Stimulated activated CD8-positive, alpha-beta memory T cell treated with anti-CD3 and anti-CD28 coated beads, Interleukin-12 subunit alpha, Interleukin-12 subunit beta, amount 100 ng/mL, for 1 hour (primary cell): ENCODE data around the gene FAM186B.

Experiments
- DNase-seq: peaks from one replicate; pipeline ENCODE4 v3.0.0-alpha.2; 2020; ENCODE audit warnings: low read depth

Gene FAM186B

DNA sequence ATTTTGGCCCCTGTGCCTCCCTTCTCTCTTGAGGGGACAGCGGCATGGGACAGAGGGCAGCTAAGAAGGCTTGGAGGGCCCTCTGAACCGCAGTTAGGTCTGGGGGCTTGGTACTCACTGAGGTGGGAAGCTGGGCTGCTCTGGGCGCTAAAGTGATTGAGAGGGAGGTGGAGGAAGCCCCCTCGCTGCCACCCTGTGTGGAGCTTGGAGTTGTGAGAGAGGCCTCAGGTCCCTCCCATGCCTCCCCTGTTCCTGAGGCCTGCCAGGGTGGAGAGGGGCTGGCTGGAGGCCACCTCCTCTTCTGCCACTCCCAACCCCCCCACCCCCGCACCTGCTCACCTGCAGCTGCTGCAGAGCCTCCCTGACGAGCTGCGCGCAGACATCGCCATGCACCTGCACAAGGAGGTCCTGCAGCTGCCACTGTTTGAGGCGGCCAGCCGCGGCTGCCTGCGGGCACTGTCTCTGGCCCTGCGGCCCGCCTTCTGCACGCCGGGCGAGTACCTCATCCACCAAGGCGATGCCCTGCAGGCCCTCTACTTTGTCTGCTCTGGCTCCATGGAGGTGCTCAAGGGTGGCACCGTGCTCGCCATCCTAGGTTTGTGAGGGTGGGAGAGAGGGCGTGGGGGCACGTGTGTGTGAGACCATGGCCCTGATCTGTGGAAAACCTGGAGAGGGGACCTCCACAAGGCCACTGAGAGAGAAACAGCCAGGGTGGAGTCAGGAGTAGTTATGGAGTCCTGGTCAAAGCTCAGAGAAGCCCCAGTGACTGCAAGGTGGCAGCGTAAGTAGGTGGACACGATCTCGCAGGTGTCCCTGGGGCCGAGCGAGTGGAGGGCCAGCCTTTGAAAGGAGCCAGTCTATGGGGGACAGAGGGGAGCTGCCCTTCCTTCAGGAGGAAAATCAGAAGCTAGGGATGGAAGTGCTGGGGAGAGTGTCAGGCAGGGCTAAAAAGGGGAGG lies 55.4 kb downstream of the FAM186B start:
- DNase-seq = no peak

DNA sequence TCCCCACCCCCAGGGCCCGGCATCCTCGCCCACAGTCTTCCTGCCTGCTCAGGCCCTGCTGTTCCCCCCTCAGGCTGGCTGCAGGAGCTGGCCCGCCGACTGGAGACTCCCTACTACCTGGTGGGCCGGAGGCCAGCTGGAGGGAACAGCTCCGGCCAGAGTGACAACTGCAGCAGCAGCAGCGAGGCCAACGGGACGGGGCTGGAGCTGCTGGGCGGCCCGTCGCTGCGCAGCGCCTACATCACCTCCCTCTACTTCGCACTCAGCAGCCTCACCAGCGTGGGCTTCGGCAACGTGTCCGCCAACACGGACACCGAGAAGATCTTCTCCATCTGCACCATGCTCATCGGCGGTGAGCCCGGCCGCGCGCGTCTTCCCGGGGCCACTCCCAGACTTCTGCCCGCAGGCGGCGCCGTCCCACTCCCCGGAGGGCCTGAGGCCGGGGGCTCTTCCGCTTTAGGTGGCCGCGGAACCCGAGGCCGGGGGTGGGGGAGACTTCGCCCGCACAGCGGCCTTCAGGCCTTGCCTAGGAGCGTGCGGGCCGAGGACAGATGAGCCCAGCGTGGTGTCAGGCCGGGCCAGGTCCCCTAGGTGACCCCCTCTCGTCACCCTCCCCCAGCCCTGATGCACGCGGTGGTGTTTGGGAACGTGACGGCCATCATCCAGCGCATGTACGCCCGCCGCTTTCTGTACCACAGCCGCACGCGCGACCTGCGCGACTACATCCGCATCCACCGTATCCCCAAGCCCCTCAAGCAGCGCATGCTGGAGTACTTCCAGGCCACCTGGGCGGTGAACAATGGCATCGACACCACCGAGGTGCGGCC lies 56.4 kb downstream of the FAM186B start:
- DNase-seq = no peak

DNA sequence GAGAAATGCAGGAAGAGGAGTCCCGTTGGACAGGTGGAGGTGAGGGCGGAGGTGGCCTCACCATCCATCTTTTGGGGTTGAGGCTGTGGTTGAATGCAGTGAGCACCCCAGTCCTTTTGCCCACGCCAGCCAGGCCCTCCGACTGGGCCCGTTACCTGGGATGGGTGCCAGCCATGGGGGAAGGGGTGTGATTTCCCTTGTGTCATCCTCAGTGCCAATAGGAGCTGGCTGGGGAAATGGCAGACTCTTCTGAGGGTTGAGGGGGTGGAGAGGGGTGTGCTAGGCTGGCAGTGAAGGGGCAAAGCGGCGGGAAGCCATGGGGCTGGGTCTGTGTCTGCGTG lies 57.0 kb downstream of the FAM186B start:
- DNase-seq = no peak

GRCh38 chr12:49547090-49547690 lies 58.2 kb downstream of the FAM186B start:
- no peak for DNase-seq

DNA sequence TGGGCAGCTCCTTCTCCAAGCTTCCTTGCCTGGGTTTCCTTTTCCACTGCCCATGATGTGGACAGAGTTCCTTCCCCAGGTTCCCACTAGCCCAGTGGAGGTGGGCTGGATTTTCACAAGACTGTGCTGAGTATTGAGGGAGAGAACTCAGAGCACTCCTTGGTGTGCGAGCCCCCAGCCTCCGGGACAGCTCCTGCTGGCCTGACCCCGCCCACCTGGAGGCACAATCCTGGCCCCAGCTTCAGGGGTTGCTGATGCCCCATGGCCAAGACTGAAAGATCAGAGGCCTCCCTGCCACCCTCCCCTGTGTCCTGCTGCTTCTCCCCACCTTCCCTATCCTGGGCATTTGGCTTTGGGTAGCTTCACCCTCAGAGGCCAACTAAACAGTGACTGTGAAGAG lies 59.0 kb downstream of the FAM186B start:
- no peak for DNase-seq

- no peak for DNase-seq
Observed at GRCh38 chr12:49545815-49546214, 59.6 kb downstream of the FAM186B start.

- no peak for DNase-seq
Observed at GRCh38 chr12:49543914-49544815, 61.3 kb downstream of the FAM186B start.

DNA sequence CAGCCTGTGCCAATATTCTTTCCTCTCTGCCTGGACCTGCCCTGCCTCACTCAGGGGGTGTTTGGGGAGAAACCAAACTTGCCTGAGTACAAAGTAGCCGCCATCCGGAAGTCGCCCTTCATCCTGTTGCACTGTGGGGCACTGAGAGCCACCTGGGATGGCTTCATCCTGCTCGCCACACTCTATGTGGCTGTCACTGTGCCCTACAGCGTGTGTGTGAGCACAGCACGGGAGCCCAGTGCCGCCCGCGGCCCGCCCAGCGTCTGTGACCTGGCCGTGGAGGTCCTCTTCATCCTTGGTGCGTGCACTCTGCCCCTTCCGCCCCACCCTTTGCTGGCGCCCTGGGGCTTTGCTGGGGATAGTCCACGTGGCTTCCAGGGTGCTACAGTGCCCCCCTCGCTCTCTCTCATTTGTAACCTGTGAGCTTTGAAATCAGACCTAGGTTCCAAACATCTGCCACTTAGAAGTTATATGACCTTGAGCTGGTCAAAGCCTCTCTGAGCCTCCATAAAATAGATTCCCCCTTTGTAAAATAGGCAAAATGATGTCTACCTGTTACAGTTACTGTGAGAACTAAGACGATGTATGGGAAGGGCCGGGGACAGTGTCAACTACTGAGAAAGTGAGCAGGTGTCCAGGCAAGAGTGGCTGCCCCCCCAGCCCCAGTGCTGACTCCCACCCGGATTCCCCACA lies 62.1 kb downstream of the FAM186B start:
- no peak for DNase-seq

DNA sequence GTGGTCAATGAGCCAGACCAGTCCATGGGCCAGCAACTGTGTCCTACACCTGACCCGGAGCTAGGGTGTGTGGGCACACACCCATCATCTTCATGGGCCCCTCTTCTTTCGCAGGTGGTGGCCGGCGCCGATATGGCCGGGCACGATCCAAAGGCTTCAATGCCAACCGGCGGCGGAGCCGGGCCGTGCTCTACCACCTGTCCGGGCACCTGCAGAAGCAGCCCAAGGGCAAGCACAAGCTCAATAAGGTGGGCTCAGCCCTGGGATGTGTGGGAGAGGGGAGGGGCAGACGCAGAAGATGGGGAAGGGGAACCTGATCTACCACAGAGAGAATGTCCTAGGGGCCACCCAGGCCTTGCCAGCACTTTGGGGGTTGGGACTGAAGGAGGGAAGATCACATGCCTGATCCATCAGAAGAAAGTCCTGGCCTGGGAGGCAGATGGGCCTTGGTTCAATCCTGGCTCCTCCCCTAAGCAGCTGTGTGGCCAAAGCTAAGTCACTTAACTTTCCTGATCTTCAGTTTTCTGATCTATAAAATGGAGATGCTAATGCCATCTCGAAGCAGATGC lies 62.8 kb downstream of the FAM186B start:
- no peak for DNase-seq

DNA sequence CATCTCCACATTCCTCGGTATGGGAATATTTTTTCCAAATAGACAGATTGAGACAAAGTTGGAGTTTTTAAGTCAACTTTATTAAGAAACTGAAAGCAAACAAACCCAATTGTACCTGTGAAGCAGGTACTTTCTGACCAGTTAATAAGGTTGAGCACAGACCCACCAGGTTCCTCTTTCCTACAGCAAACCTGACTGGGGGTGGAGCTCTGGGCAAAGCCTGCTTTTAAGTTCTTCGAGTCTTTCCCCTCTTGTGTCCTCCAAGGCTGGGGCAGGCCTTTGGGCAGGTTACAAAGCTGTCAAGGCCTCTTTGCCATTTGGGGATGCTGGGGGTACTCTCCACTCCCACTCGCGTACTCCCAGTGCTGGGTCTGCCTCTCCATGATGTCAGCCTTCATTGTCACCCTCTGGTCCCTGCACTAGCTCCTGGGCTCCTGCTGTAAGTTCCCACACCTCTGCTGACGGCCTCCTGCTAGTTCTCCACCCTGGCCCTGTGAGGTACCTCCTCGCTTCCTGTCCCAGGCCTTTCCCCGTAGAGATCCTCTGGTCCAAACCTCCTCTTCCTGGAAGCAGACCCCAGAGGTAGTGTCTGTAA lies 63.4 kb downstream of the FAM186B start:
- no peak for DNase-seq

DNA sequence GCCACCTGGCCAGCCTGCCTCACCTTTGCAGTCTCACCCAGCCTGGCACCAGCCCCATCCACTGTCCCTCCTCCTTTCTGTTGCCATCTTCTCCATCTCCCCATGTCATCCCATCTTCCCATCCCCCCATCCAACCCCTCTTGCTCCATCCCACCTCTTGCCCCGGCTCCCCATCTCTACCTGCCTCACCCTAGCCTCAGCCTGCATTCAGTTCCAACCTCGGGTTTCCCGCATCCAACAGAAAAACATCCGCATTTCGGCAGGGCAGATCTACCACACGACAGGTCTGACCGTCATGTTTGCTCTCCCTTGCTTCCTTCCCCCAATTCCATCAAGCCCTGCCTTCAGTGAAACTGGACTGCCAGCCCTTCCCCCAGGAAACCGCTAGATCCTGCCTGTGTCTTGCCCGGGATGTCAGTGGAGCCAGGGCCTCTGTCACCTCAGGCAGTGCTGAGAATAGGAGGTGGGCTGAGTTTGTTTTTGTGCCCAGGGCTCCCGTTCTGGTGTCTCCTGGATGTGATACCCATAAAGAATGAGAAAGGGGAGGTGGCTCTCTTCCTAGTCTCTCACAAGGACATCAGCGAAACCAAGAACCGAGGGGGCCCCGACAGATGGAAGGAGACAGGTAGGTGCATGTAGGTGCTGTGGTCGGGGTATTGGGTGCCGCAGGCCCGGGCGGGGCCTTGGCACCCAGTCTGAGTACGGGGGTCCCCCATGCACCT lies 64.1 kb downstream of the FAM186B start:
- DNase-seq = no peak

- DNase-seq = no peak
Observed at GRCh38 chr12:49540229-49541139, 65.0 kb downstream of the FAM186B start.

DNA sequence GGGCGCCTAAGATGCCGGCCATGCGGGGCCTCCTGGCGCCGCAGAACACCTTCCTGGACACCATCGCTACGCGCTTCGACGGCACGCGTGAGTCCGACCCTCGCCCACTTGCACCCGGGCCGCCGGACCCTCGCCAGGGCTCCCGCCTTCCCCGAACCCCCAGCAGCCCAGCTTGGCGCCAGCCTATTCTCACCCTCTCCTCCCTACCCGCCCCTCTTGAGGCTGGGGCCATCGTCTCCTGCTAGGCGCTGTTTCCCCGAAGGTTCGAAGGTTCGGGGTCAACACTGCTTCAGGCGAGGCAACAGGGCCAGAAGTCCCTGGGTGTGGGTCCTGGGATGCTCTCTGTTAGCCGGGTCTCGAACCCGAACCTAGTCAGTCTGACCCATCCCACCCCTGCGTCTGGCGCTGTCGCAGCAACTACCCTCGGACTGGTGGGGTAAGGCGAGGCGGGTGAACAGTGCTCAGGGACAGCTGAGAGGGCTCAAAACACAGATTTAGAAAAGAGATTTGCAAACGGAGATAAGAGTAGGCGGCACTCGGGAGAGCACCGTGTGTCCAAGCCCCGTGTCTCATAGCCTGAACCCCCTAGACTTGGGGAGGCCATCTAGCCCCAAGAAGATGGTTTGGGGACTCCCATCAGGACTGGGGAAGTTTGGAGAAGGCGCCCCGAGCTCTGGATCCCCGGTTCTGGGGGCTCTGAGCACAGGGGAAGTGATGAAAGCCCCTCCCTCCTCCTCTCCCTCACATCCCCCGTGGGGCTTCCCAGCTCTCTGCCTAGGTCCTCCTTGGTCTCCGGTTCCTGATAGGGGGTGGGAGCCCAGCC lies 65.8 kb downstream of the FAM186B start:
- no peak for DNase-seq

GRCh38 chr12:49538510-49539403 lies 66.7 kb downstream of the FAM186B start, which contains the start of gene KCNH3:
KCNH3 (plus strand) TSS chr12:49539030; CDS start chr12:49539417, 387 bp downstream.
- DNase-seq = peak; percentile 81

DNA sequence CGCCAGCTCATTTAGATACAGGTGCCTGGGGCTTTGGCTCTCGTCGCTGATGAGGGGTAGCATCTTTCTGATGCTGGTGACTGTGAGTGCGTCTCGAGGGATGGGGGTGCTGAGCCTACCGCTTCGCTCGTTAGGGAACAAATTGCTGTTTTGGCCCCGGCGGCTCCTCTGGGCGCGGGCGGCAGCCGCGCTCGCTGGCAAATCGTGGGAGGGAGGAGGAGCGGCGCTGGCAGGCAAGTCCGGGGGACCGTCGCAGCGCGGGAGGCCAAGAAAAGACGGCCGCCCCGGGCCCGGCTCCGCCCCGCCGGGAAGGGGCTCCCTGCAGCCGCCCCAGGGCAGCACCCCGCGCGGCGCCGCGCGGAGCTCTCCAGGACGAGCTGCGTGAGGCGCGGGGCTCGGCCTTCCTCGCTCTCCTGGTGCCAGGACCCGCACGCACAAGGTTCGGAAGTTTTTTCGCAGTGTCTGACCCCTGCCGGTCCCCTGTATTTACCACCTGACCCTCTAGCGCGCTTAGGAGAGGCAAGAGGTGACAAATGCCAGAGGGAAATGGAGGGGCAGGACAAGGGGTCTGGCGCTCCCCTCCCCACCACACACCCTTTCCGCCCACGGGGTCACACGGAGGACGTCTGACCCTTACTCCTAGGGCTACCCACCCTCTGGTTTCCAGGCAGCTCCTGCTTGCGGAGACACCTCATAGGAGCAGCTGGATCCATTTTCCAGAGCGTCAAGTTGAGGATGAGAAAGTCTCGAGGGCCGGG lies 67.5 kb downstream of the FAM186B start:
- DNase-seq = no peak
